Activated gamma-delta T cell treated with Interleukin-2 at 50 U/mL for 16 hours (primary cell): ENCODE data around the gene HACD3.
"Not testable (repeated sequence)": the region's sequence is repeated elsewhere in the genome, so short reads cannot be mapped to it uniquely, and the experiment has no call there.

Experiments used
- DNase-seq: peaks from one replicate; pipeline ENCODE4 v3.0.0-alpha.2; 2020

Gene HACD3, protein sequence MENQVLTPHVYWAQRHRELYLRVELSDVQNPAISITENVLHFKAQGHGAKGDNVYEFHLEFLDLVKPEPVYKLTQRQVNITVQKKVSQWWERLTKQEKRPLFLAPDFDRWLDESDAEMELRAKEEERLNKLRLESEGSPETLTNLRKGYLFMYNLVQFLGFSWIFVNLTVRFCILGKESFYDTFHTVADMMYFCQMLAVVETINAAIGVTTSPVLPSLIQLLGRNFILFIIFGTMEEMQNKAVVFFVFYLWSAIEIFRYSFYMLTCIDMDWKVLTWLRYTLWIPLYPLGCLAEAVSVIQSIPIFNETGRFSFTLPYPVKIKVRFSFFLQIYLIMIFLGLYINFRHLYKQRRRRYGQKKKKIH

DNA sequence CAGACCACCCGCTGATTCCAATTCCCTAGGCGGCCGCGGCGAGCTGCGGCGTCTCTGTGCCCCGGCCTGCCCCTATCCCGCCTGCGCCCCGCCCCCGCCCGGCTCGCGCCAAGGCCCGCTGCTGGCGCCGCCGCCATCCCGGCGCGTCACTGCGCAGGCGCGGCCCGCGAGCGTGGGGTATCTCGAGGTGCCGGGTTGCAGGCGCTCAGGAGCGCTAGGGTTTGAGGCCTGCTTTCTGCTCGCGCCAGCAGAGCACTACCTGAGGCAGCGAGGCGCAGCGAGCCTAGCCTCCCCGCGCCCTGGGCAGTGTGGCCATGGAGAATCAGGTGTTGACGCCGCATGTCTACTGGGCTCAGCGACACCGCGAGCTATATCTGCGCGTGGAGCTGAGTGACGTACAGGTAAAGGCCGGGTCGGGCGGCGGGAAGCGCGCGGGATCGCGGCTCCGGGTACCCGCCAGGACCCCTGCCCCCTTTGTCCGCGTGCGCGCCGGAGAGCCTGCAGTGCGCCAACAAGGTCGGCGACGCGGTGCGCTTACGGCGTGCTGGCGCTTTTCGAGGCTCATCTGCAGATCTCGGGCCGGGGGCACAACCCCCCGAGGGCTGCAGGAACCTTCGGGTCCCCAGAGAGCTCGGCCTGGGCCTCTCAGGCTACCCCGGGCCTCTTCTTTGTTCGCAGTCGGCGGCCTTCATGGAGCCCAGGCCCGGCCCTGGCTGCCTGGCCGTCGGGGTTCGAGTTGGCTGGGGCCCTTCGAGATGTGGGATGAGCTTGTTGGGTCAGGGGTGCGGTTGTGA, at the start of gene HACD3:
TSS of gene HACD3 (plus strand) at position 146 of the 794 bp plus-strand sequence. CDS start at position 315, 169 bp downstream.
- DNase-seq: peak; percentile 87

DNA sequence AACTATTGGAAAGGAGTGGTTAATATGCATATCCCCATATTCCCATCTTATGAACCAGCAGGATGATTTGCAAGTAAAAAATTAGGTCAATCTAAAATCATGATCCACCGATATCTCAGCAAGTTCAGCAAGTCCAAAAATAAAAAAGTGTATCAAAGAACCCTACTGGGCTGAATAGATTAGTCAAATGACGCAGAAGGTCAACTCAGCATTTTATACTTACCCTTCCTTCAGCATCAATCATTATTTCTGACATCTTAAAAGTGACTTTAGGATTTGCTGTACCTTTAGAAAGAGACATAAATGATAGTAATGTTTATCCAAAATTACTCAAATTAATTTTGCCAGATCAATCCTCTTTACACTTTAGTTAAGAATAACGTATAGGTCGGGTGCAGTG, 45.4 kb upstream of the HACD3 start:
- no peak for DNase-seq

DNA sequence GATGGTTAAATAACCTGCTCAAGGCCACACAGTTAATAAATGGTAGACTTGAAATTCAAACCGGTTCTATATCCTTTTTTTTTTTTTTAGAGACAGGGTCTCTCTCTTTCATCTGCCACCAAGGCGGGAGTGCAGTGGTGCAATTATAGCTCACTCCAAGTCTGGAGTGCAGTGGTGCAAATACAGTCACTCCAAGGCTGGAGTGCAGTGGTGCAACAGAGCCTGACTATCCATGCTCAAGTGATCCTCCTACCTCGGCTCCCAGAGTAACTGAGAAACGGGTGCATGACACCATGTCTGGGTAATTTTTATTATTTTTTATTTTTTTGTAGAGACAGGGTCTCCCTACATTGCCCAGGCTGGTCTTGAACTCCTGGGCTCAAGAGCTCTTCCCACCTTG, 36.2 kb upstream of the HACD3 start:
- no peak for DNase-seq

DNA sequence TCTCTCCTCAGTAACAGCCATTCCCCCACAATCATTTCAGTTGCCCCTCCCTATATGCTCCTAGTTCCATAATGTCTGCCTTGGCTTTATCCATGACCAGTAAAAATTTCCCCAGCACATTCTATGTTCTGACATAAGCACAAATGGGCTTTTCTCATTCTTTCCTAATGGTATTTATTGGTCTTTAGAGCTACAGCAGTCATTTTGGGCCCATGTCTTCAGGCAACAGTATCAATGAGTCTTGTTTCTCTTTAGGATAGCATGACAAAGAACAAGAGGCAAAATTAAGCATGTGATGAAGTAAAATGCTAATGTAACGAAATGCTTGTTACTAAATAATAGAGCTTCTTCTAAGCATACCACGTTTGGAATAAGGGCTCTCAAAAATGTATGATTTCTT, 20.9 kb upstream of the HACD3 start:
- no peak for DNase-seq

DNA sequence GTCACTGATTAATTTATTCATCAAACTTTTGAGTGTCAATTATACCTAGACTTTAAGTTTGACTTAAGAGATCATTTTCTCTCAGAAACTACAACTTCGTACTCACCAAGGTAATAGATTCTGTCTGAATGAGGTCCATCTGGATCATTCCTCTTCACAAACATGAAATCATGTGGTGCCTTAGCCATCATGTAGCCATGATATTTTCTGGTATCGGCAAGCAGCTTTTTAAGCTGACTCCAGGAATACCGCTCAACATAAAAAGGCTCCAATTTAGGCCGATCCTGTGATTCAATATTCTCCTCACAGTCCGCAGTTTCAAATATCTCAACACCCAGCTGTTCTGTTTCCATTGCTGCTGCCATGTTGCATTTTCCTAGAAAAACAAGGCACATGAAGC, 18.1 kb upstream of the HACD3 start:
- DNase-seq: no peak

DNA sequence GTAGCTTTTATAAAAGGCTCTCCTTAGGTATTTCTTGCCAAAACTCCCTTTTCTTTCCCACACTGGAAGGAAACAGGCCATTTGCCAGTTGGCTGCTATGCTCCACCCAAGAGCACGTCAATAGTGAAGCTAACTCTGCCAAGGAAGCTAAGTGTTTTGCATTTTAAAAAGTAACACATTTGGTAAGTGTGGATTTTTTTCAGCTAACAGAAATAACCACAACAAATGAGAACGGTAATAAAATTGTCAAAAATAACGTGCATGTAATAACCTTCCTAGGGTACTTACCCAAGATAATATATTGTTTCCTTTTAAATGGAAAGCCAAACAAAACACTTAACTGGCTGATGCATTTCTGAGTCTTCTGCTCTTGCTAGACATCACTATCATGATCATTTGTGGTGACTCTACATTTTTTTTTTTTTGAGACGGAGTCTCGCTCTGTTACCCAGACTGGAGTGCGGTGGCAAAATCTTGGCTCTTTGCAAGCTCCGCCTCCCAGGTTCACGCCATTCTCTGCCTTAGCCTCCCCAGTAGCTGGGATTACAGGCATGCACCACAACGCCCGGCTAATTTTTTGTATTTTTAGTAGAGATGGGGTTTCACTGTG, 17.4 kb upstream of the HACD3 start:
- no peak for DNase-seq

DNA sequence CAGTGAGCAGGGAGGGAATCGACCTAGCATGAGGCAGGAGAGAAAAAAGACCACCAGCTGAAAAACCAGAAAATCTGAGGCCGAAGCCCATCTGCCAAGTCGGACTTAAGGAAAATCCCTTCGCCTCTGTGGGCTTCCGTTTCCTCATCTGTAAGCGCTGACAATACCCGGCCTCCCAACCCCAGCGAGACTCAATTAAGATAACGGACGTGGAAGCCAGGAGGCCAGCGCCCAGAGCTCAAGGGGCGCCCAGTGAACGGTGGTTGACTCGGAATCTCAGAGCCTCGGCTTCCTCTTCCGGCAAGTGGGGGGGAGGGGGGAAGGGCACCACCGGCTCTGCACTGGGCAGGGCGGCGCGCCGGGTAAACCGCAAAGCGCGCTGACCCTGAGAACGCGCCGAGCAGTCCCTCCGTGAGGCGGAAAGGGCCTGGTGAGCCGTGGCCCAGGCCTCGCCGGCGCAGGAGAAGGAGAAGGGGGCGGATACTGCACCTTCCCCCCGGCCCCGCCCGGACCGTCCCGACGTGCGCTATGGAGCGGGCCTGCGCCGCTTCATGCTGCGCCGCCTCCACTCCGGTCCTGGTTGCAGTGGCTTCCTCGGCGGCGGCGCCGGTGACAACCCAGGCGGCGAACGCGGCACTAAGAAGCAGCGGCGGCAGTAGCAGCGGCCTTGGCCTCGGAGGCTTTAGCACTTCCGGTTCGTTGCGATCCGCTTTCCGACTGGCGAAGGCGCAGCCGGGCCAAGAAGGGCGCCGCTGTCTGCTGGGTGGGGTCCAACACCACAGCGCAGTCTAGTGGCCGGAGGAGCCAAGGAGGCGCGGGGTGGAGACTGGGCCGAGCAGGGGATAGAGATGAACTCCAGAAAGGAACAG, 13.0 kb upstream of the HACD3 start, which contains the start of gene DPP8:
TSS of gene DPP8 (minus strand) at position 693 of the 869 bp plus-strand sequence. CDS start 5,136 bp downstream, outside the sequence.
- peak; percentile 93 for DNase-seq

DNA sequence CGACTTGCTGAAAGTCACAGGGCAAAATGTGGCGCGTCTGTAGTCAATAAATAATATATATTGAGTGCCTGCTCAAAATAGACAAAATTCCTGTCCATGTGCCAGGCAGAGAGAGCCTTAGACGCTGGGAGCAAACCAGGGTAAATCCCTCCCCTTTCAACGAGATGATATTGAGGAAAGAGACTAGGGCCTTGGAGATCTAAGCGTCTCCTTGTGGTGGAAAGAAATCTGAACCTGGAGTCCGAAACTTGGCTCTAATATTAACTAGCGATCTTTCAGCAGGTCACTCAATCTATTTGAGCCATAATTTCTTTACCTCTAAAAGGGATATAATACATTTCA, 12.4 kb upstream of the HACD3 start:
- DNase-seq: no peak

DNA sequence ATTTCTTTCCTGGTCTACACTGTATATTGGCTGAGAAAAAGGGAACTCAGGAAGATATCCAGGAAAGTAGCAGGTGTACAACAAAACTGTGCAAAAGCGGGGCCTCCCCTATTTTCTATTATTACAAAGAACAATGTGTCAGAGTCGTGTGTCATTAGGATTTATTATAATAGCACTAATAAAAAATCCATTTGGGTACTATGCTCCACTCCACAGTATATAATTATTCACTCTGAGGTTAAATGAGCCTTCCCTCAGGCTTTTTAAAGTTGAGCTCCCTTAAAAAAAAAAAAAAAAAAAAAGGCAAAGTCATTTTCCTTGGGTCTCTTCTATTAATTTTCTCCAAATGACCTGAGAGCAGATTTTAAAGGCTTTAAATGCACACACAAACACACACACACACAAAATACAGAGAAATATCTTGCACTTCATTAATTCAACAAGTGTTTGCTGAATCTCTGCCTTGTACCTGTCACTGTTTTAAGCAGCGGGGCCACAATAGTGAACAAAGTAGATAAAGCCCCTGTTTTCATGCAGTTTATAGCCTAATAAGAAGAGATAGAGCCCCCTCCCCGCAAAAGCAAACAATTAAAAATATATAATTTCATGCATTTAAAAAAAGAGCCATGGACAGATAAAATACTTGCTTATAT, 11.5 kb upstream of the HACD3 start:
- DNase-seq: no peak

DNA sequence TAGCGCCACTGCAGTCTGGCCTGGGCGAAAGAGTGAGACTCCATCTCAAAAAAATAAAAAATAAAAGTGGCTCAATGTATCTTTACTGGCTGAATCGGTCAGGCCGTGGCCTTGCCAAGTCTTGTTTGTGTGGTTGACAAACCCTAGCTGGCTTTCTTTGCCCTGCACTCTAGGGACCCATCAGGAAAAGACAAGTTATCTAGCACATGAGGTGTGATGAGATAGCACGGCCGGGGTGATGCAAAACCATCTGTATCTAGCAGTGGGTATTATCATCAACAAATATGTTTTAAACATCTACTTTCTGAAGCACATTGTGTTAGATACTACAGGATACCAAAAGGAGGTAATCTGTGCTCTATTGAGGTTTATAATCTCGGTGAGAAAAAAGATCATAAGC, 8.9 kb upstream of the HACD3 start:
- no peak for DNase-seq

DNA sequence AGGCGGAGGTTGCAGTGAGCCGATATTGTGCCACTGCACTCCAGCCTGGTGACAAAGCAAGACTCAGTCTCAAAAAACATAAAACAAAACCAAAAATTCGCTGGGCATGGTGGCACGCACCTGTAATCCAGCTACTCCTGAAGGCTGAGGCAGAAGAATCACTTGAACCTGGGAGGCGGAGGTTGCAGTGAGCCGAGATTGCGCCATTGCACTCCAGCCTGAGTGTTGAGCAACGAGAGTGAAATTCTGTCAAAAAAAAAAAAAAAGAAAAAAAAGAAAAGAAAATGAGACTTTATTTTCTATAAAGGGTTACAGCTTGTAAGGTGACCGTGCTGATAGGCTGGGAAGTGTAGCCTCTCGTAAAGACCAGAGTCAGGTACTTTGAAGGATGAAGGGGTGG, 6.0 kb upstream of the HACD3 start:
- DNase-seq: no peak

DNA sequence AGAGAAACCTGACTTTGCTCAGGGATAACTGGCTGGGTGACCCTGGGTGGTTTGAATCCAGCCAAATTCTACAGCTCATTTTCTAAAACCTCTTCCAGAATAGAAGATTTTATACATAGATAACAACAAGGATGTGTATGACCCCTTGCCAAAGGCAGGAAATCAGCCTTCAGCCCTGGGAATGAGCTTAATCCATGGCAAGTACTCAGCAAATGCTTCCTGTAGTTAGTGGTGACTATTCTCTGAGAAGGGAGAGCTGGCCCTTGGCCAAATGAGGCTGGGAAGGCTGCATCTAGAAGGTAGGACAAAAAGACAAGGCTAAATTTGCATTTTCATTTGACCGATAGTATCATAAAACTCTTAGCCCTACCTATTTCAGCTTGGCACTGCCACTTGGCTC, 4.6 kb upstream of the HACD3 start:
- DNase-seq: no peak

DNA sequence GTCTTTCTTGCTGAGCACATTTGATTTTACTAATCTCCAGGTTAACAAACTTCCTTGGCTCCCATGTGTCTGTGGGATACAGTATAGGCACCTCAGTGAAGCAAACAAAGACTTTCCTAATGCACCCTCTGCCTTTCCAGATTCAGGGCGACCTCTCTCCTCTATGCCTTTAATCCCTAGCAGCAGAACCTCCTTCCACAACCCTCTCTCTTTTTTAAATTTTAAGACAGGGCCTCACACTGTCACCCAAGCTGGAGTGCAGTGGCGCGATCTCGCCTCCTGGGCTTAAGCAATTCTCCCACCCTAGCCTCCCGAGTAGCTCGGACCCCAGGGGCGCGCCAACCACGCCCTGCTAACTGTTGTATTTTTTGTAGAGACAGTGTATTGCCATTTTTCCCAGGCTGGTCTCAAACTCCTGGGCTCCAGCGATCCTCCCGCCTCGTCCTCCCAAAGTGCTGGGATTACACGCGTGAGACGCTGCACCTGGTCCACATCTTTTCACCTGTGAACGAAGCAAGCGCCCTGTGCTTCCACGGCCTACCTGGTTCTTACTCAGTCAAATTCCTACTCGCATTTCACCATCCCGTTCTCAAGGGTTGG, 1.7 kb upstream of the HACD3 start:
- no peak for DNase-seq

DNA sequence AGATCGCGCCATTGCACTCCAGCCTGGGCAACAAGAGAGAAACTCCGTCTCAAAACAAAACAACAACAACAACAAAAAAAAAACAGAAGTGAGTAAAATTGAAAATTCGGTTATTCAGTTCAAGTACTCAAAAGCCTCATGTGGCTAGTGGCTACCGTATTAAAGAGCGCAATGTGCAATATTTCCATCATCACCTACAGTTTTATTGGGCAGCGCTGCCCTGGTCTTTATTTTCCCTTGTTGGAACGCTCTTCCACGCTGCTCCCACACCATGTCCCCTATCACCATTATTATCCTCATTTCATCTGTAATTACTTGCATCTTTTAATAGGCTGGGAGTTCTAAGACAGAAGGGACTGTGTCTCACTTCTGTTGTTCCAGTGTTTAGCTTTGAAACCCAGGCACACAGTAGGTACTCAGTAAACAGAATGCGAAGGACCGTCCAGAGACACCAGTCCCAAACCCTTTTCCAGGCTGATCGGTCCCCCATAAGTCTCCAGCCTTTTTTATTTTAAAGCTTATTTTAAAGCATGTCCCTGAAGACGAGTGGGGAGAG, 423 bp upstream of the HACD3 start:
- DNase-seq: no peak

DNA sequence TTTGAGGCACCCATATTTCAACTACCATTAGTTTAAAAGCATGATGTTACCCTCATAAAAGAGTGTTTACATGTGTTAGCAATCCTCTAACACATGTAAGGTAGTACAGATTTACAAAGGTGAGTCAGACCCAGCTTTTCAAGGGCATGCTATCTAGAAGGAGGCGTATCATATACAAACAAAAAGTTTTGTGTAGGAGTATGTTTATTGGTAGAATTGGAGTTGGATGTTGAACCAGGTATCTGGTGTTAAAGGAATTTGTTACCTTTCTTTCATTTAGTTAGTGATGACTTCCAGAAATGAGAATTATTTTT, 2.4 kb downstream of the HACD3 start:
- no peak for DNase-seq

DNA sequence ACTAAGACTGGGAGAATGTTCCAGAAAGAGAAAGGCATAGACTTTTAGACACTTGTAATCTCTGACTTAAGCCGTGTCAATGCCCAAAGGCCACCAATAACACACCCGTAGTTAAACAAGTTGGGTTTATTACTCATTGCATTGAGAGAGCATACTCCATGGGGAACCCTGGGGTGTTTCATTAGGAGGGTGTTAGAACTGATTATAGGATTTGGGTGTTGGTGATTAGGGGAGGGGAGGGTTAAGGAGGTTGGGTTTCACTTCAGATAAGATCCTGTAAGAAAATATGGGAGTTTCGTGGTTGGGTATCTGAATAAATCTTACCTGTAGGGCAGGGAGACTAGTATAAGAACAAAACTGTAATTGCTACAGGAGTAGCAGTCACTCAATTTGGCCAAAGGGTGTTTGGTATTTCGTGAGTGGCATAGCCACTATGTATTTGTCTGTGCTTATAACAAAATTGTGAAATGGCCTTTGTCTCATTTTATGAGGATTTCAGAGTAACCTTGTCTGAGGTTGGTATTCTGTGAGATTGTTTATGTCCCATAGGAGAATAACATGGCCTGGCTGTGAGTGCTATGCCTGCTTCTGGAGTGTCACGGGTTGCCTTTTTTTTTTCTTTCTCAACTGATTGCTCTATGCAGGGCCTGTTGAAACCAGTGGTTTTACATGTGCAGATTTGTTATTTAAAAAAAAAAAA, 2.9 kb downstream of the HACD3 start:
- DNase-seq: no peak

DNA sequence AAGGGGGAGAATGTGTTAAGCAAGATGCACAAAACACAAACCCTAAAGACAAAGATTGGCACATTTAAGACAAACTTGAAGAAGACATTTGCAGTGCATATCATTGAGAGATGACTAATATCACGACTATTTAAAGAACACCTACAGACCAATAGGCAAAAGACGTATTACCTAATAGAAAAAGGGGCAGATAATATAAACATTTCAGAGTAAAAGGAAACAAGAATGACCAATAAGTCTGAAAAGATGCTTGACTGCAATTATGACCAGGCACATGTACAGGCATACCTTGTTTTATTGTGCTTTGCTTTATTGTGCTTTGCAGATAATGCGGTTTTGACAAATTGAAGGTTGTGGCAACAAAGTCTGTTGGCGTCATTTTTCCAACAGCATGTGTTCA, 4.9 kb downstream of the HACD3 start:
- DNase-seq: no peak

DNA sequence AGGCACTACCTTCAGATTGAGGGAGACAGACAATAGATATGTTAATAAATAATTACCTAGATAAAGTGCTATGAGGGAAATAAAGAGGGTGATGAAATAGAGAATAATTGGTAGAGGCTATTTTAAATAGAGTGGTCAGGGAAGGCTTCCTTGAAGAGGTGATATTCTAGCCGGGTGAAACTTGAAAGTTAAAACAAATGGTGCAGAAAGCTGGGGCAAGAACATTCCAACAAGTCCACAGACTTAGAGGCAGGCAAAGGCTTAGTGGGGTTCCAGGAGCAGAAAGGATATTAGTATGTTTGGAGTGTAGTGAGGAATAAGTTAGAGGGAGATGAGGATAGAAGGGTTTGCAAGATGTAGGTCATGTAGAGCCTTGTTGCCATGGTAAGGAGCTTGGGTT, 10.1 kb downstream of the HACD3 start:
- DNase-seq: no peak

DNA sequence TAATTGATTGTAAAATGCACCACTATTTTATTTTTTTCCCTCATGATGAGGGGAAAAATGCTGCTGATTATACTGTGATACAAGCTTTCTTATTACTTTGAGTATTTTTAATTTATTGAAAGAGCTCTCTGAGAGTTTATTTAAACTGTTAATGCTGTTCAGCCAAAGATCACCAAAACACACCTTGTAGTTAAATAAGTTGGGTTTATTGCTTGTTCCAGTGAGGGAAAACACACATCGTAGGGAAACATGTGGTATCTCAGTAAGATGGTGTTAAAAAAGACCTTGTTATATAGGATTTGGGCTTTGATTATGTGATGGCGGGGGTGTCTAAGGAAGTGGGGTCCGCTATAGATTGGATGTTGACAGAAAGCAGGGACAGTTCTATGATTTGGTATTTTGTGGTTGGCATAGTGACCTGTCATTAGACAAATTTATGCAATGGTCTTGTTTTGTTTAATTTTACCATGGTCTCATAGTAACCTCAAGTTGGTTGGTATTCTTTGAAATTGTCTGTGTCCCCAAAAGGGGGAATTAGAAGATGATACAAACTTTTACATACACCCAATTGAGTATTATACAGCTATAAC, 11.1 kb downstream of the HACD3 start:
- no peak for DNase-seq

DNA sequence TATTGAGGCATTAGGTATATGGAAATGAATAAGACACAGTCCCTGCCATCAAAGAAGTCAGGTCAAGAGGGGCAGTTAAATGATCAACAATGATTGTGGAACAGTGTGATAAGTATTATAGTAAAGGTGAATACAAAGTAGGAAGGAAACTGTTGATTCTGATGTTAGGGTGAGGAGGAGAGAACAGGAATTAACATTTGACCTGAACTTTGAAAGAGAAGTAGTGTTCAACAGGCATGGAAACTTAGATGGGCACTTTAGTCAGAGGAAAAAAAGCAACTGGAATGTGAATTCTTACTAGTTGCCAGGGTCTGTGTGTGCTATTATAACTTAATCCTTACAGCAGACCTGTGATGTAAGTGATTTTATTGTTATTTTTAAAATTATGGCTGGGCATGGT, 17.6 kb downstream of the HACD3 start:
- DNase-seq: no peak

DNA sequence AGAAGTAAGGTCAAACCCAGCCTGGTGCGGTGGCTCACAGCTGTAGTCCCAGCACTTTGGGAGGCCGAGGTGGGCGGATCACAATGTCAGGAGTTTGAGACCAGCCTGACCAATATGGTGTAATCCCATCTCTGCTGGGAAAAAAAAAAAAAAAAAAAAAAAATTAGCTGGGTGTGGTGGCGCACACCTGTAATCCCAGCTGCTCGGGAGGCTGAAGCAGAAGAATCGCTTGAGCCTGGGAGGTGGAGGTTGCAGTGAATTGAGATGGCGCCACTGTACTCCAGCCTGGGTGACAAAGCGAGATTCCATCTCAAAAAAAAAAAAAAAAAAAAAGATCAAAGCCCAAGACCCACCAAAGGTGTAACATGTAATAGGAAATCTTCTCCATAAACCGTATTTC, 19.0 kb downstream of the HACD3 start:
- not testable (repeated sequence) for DNase-seq
